Activated CD4-positive, alpha-beta T cell treated with anti-CD3 and anti-CD28 coated beads, Interleukin-2, amount 50 U/mL, for 4 hours (primary cell): Measurements from ENCODE around the gene GPRIN2.

ENCODE experiments used
- DNase-seq, 2 experiments: peaks; one replicate each; pipeline ENCODE4 v3.0.0-alpha.2; 2020

The GPRIN2 gene

DNA sequence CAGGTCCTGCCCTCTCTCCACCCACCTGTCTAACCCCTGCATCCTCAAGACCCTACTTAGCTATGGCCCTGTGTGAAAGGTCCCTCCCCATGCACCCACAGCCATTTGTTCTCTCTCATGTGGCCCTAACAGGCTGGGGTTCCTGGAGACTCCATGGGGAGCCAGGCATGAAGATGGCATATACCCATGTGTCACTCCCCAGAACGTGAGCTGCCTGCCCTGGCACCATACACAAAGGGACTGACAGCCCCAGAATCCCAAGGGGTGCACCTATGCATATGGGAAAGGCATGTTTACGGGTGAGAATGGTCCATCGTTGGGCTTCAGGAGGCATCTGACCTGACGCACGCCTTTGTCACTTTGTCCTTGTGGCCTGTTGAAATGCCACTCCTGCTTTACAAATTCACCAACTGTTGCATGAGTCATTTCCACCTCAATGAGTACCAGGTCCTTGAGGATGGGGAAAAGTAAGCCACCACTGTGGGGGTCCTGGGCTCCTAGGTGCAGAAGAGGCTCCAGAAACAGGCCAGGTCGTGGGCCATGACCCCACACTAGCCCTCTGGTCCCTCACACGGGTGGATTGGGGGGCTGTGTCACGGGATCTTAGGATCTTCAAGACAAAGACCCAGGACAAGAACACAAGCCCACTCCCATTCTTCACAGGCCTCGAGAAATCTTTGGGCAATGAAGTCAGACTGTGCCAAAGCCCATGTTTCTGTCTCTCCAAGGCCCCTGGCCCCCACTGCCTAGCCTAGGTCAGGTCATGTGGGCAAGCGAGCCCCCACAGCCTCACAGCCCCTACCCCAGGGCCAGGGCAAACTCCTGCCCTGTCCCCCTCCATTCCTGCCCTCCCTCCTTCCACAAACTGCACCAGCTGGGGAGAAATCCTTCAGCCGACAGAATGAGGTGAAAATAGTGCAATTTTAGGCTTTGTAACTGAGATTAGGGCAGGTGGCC is 8.6 kb downstream of the GPRIN2 start:
- DNase-seq: no peak

GRCh38 chr10:46546591-46547540 is 9.6 kb downstream of the GPRIN2 start:
- DNase-seq: no peak

GRCh38 chr10:46545861-46546590 is 10.4 kb downstream of the GPRIN2 start:
- no peak for DNase-seq

GRCh38 chr10:46544989-46545791 is 11.3 kb downstream of the GPRIN2 start:
- DNase-seq: no peak

- DNase-seq: no peak
Measured at GRCh38 chr10:46543466-46544377, 12.7 kb downstream of the GPRIN2 start.

GRCh38 chr10:46542567-46543465 is 13.6 kb downstream of the GPRIN2 start:
- DNase-seq: no peak

DNA sequence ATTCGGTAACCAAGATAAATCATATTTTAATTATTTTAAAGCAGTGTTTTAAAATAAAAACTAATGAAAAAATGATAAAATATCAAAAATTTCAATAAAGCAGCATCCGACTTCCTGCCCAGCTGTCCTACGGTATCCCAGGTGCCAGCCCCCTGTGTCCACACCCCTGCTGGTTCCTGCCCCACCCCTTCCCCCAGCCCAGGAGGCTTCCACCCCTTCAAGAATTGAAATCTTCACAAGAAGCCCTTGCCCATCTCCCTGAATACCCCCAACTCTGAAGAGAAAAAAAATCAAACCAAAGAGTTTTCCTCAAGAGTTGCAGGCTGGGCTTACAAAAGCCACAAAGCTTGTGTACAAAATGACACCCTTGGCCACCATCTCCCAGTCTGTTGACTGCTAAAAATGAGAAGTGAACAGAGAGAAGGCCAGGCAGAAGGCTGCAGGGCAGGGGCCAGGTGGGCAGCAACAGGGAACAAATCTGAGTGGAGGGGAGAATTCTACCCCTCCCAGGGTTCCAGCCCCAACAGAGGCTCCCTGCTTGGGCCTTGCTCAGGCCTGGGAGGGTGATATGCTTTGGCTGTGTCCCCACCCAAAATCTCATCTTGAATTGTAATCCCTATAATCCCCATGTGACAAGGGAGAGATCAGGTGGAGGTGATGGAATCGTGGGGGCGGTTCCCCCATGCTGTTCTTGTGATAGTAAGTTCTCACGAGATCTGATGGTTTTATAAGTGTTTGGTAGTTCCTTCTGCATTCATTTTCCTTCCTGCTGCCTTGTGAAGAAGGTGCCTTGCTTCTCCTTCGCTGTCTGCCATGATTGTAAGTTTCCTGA is 14.5 kb downstream of the GPRIN2 start:
- DNase-seq: no peak

DNA sequence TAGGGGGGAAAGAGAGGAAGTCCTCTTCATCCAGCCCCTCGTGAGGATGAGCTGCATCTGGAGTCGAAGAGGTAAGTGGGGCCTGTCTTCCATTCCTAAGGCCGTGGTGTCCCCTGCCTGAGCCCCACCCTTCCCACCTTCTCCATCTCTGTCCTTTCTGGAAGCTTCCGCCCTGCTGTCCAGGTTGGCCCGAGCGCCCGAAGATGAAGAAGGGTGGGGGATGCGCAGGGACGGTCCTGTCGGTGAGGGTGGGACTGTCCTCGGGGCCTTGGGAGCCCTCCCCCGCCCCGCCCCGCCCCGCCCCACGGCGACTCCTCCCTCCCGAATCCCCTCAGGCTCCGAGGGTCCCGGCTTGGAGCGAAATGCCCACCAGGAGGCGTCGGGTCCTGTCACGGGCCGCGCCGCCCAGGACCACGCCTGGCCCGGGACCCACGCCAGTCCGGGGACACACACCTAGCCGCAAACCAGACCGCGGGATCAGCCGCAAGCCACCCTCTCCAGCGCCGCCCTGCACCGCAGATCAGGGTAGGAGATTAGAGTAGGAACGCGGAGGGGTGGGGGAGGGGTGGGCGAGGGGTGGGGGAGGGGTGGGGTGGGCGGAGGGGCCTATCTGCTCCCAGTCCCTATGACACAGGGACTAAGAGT is 15.3 kb downstream of the GPRIN2 start:
- DNase-seq: no peak

- DNase-seq: no peak
Measured at GRCh38 chr10:46540412-46541016, 15.9 kb downstream of the GPRIN2 start.

- no peak for DNase-seq
Measured at GRCh38 chr10:46539596-46540411, 16.7 kb downstream of the GPRIN2 start.

DNA sequence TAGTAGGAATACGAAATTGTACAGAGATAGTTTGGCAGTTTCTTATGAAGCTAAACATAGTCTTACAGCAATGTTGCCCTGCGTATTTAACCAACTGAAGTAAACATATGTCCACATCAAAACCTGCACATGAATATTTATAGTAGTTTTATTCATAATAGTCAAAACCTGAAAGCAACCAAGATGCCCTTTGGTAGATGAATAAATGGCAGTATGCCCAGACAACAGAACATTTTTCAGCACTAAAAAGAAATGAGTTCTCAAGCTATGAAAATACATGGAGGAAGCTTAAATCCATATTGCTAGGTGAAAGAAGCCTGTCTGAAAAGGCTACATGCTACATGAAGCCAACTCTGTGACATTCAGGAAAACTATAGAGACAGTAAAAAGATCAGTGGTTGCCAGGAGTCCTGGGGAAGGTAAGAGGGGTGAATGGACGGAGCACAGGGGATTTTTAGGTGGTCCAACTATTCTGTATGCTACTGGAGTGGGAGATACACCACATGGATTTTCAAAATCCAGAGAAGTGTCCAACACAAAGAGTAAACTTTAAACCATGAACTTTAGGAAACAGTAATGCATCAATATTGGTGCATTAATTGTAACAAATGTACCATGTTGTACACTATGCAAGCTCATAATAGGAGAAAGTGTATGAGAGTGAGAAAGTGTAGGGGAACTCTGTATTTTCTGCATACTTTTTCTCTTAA is 17.6 kb downstream of the GPRIN2 start:
- DNase-seq: no peak

- DNase-seq: no peak
Measured at GRCh38 chr10:46538155-46538554, 18.3 kb downstream of the GPRIN2 start.

- no peak for DNase-seq
Measured at GRCh38 chr10:46537309-46537708, 19.1 kb downstream of the GPRIN2 start.

DNA sequence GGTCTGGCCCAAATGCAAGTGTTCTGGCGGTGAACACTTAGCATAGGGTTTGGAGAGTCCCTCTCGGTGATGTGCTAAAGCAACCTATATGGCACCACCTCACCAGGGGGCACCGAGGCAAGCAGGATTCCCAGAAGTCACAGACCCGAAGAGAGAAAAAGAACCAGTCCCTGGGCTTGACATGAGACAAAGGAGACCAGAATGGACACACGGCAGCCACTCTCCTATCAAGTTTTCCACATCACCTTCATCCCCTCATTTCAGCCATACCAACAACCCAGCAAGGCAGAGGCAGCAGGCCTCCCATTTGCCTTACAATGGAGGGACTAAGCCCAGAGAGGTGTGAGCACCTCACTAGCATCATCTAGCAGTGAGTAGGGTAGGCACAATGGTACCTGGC is 19.7 kb downstream of the GPRIN2 start:
- DNase-seq: no peak

- no peak for DNase-seq
Measured at GRCh38 chr10:46536171-46536570, 20.3 kb downstream of the GPRIN2 start.

DNA sequence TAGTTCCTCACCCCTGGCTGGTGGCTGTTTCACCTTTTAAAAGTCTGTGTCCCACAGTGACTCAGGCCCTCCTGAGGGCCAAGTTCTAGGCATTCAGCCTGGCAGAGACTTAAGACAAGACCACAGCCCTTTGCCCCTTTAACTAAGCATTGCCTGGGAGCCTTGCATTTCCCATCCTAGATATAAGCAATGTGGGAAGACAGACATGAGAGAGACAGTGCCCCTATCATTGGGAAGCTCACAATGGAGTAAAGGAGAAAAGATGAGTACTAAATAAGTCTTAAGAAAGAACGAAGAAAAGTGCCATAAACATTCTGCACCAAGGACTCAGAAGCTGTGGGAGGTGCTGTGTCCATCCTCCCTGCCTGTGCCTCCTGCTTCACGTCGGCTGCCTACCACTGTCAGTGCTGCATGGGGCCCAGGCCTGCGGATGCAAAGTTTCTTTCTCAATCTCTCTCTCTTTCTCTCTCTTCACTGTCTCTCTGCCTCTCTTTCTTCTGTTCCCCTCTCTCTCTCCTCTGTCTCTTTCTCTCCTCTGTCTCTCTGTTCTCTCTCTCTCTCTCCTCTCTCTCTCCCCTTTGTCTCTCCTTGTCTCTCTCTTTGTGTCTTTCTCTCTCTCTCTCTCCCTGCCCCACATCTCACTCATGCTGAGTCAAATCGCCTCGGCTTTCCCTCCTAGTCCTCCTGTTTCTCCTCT is 21.5 kb downstream of the GPRIN2 start:
- DNase-seq: no peak
